ENCODE results near the gene PRDM16. TPM values are rescaled to one million over a fixed set of nuclear protein-coding genes. Genes with fewer than 3 reads are reported as not detected.
A peak's percentile ranks its signal among the peaks of the same experiment; 100 is the strongest.

The PRDM16 gene
- total and polyA plus RNA-seq, 2 of the 13 experiments (the other 11 are each of a cell fraction or from before 2014, with no cell fraction given), result 0.15 to 0.81 TPM

- TF ChIP-seq REST (IDR thresholded peaks at IDR 0.05; ENCODE audit: borderline replicate concordance in 1 of 2, low read depth in 1 of 2, low read length in 2 of 2) (peak in 1 of 2 experiments; percentile 73; a peak in 2 of 4 replicates), ZNF841 (CRISPR knock-in tag; IDR thresholded peaks at IDR 0.05; ENCODE audit: borderline replicate concordance) (no peak), ZNF510 (CRISPR knock-in tag; IDR thresholded peaks at IDR 0.05; ENCODE audit: low read depth) (peak; percentile 22; the same call in 1 of the 2 replicates), ZNF747 (CRISPR knock-in tag; IDR thresholded peaks at IDR 0.05; ENCODE audit: borderline replicate concordance) (peak; percentile 92; the same call in 1 of the 2 replicates), ZBTB37 (CRISPR knock-in tag; IDR thresholded peaks at IDR 0.05) (peak; percentile 68), IRF2 (CRISPR knock-in tag; IDR thresholded peaks at IDR 0.05) (peak; percentile 98), ZNF274 (CRISPR knock-in tag; IDR thresholded peaks at IDR 0.05) (no peak; the same call in 1 of the 2 replicates), FOXP4 (CRISPR knock-in tag; IDR thresholded peaks at IDR 0.05) (peak; percentile 96), ZNF556 (CRISPR knock-in tag; IDR thresholded peaks at IDR 0.05; ENCODE audit: borderline replicate concordance) (peak; percentile 84; the same call in 1 of the 2 replicates), ZNF382 (CRISPR knock-in tag; IDR thresholded peaks at IDR 0.05; ENCODE audit: borderline replicate concordance) (no peak), DPF2 (CRISPR knock-in tag; IDR thresholded peaks at IDR 0.05; ENCODE audit: borderline replicate concordance, low read depth) (peak; percentile 98), GTF3A (CRISPR knock-in tag; conservative IDR thresholded peaks at IDR 0.05) (0 out of 2 replicates have a peak, but pooled peaks have one; percentile 39), CEBPZ (IDR thresholded peaks at IDR 0.05; ENCODE audit: low read length) (no peak), E2F1 (CRISPR knock-in tag; IDR thresholded peaks at IDR 0.05) (no peak), RFX3 (CRISPR knock-in tag; IDR thresholded peaks at IDR 0.05) (peak; percentile 46)
Measured at GRCh38 chr1:3320246-3321152, 251.5 kb downstream of the PRDM16 start (continued).
